ENCODE results near the gene RIMBP2. TPM values are rescaled to one million over a fixed set of nuclear protein-coding genes. Genes with fewer than 3 reads are reported as not detected.

RIMBP2 gene
- total and polyA plus RNA-seq, 3 experiments from 2014 or later, result not detected

GRCh38 chr12:130669205-130669557, 46.9 kb downstream of the RIMBP2 start:
- Mint-ChIP-seq H3K27me3 (peaks cover 0 to 2% of the 10 kb centered on the region in 2 donors), H3K9me3 (peaks cover 2 to 7% (median 4%) of the 10 kb centered on the region in 5 donors), H3K27ac (no peak overlapping the region), H3K4me1 (no peaks in the 10 kb centered on the region), H3K36me3 (no peaks in the 10 kb centered on the region), H3K4me3 (no peak overlapping the region)
- ChIA-PET POLR2A (no interaction called here), CTCF (no interaction called here)
- H3K9me3 ChIP-seq (ENCODE audit: low read length), result no peaks in the 10 kb centered on the region
- H3K4me1 ChIP-seq (ENCODE audit: insufficient read depth, low read length), result no peaks in the 10 kb centered on the region
- no peaks in the 10 kb centered on the region for H3K36me3 ChIP-seq (ENCODE audit: insufficient read depth, low read length)
- no peak overlapping the region for H3K4me3 ChIP-seq (ENCODE audit: low read length)
- no peaks in the 10 kb centered on the region for H3K27me3 ChIP-seq (ENCODE audit: insufficient read depth, low read length, poor library complexity, severe bottlenecking)
- DNase-seq, result no peak
- no peak overlapping the region for H3K27ac ChIP-seq (ENCODE audit: low read depth, low read length)

- no peaks in the 10 kb centered on the region for H3K4me1 ChIP-seq (ENCODE audit: insufficient read depth, low read length)
- CTCF ChIA-PET, result no interaction called here
- no peak overlapping the region for H3K27ac ChIP-seq (ENCODE audit: low read depth, low read length)
- no peaks in the 10 kb centered on the region for H3K27me3 ChIP-seq (ENCODE audit: insufficient read depth, low read length, poor library complexity, severe bottlenecking)
- H3K9me3 ChIP-seq (ENCODE audit: low read length), result no peaks in the 10 kb centered on the region
- H3K4me1 Mint-ChIP-seq, result no peaks in the 10 kb centered on the region
- no peak overlapping the region for H3K4me3 Mint-ChIP-seq
- no peaks in the 10 kb centered on the region for H3K36me3 Mint-ChIP-seq
- no peak for DNase-seq
- H3K9me3 Mint-ChIP-seq, result peaks cover 2 to 7% (median 4%) of the 10 kb centered on the region in 5 donors
- H3K4me3 ChIP-seq (ENCODE audit: low read length), result no peak overlapping the region
- no peaks in the 10 kb centered on the region for H3K36me3 ChIP-seq (ENCODE audit: insufficient read depth, low read length)
- peaks cover 0 to 2% of the 10 kb centered on the region in 2 donors for H3K27me3 Mint-ChIP-seq
- POLR2A ChIA-PET, result no interaction called here
- H3K27ac Mint-ChIP-seq, result peak overlapping the region in 1 of 8 donors; percentile 39
Observed at GRCh38 chr12:130668286-130669204, 47.6 kb downstream of the RIMBP2 start.

- H3K9me3 Mint-ChIP-seq, result peaks cover 2 to 7% (median 4%) of the 10 kb centered on the region in 5 donors
- no peaks in the 10 kb centered on the region for H3K4me1 Mint-ChIP-seq
- H3K36me3 ChIP-seq (ENCODE audit: insufficient read depth, low read length), result no peaks in the 10 kb centered on the region
- peaks cover 0 to 2% of the 10 kb centered on the region in 2 donors for H3K27me3 Mint-ChIP-seq
- H3K27ac Mint-ChIP-seq, result no peak overlapping the region
- H3K4me1 ChIP-seq (ENCODE audit: insufficient read depth, low read length), result no peaks in the 10 kb centered on the region
- ChIA-PET CTCF (no interaction called here), POLR2A (no interaction called here)
- no peak for DNase-seq
- no peak overlapping the region for H3K4me3 ChIP-seq (ENCODE audit: low read length)
- no peak overlapping the region for H3K27ac ChIP-seq (ENCODE audit: low read depth, low read length)
- no peaks in the 10 kb centered on the region for H3K27me3 ChIP-seq (ENCODE audit: insufficient read depth, low read length, poor library complexity, severe bottlenecking)
- no peaks in the 10 kb centered on the region for H3K36me3 Mint-ChIP-seq
- H3K9me3 ChIP-seq (ENCODE audit: low read length), result no peaks in the 10 kb centered on the region
- no peak overlapping the region for H3K4me3 Mint-ChIP-seq
Observed at GRCh38 chr12:130667421-130667960, 48.6 kb downstream of the RIMBP2 start.

- no peaks in the 10 kb centered on the region for H3K9me3 ChIP-seq (ENCODE audit: low read length)
- Mint-ChIP-seq H3K4me3 (no peak overlapping the region), H3K36me3 (no peaks in the 10 kb centered on the region), H3K27me3 (peaks cover 2% of the 10 kb centered on the region in 2 donors), H3K9me3 (peaks cover 2 to 7% (median 4%) of the 10 kb centered on the region in 5 donors), H3K4me1 (no peaks in the 10 kb centered on the region), H3K27ac (peak overlapping the region in 1 of 8 donors; percentile 58)
- H3K27me3 ChIP-seq (ENCODE audit: insufficient read depth, low read length, poor library complexity, severe bottlenecking), result no peaks in the 10 kb centered on the region
- no peak for DNase-seq
- no peak overlapping the region for H3K27ac ChIP-seq (ENCODE audit: low read depth, low read length)
- CTCF ChIA-PET, result no interaction called here
- POLR2A ChIA-PET, result no interaction called here
- no peaks in the 10 kb centered on the region for H3K4me1 ChIP-seq (ENCODE audit: insufficient read depth, low read length)
- H3K36me3 ChIP-seq (ENCODE audit: insufficient read depth, low read length), result no peaks in the 10 kb centered on the region
- H3K4me3 ChIP-seq (ENCODE audit: low read length), result no peak overlapping the region
Observed at GRCh38 chr12:130666645-130667044, 49.5 kb downstream of the RIMBP2 start.

- Histone ChIP-seq H3K27me3 (ENCODE audit: insufficient read depth, low read length, poor library complexity, severe bottlenecking) (no peaks in the 10 kb centered on the region), H3K27ac (ENCODE audit: low read depth, low read length) (no peak overlapping the region), H3K36me3 (ENCODE audit: insufficient read depth, low read length) (no peaks in the 10 kb centered on the region), H3K4me1 (ENCODE audit: insufficient read depth, low read length) (no peaks in the 10 kb centered on the region), H3K4me3 (ENCODE audit: low read length) (no peak overlapping the region), H3K9me3 (ENCODE audit: low read length) (no peaks in the 10 kb centered on the region)
- H3K36me3 Mint-ChIP-seq, result no peaks in the 10 kb centered on the region
- peaks cover 2% of the 10 kb centered on the region in 2 donors for H3K27me3 Mint-ChIP-seq
- peak overlapping the region in 1 of 7 donors; percentile 59 for H3K4me3 Mint-ChIP-seq
- H3K9me3 Mint-ChIP-seq, result peaks cover 2 to 9% (median 4%) of the 10 kb centered on the region in 5 donors
- no peaks in the 10 kb centered on the region for H3K4me1 Mint-ChIP-seq
- H3K27ac Mint-ChIP-seq, result no peak overlapping the region
- CTCF ChIA-PET, result no interaction called here
- POLR2A ChIA-PET, result no interaction called here
- DNase-seq, result no peak
Observed at GRCh38 chr12:130665753-130666152, 50.3 kb downstream of the RIMBP2 start.

GRCh38 chr12:130664772-130665171, 51.3 kb downstream of the RIMBP2 start:
- Mint-ChIP-seq H3K4me1 (no peaks in the 10 kb centered on the region), H3K4me3 (no peak overlapping the region), H3K36me3 (no peaks in the 10 kb centered on the region), H3K27me3 (peaks cover 2% of the 10 kb centered on the region in 2 donors), H3K27ac (no peak overlapping the region), H3K9me3 (peaks cover 2 to 6% (median 4%) of the 10 kb centered on the region in 5 donors)
- H3K36me3 ChIP-seq (ENCODE audit: insufficient read depth, low read length), result no peaks in the 10 kb centered on the region
- CTCF ChIA-PET, result interaction anchor here (1.1 kb wide), 1 partner anchor 9 kb away, joined by 3 read pairs; no protein-coding TSS in a partner anchor
- no peak overlapping the region for H3K4me3 ChIP-seq (ENCODE audit: low read length)
- no peaks in the 10 kb centered on the region for H3K4me1 ChIP-seq (ENCODE audit: insufficient read depth, low read length)
- POLR2A ChIA-PET, result no interaction called here
- no peaks in the 10 kb centered on the region for H3K9me3 ChIP-seq (ENCODE audit: low read length)
- DNase-seq, result no peak
- H3K27ac ChIP-seq (ENCODE audit: low read depth, low read length), result no peak overlapping the region
- no peaks in the 10 kb centered on the region for H3K27me3 ChIP-seq (ENCODE audit: insufficient read depth, low read length, poor library complexity, severe bottlenecking)

GRCh38 chr12:130664252-130664651, 51.8 kb downstream of the RIMBP2 start:
- Mint-ChIP-seq H3K4me1 (no peaks in the 10 kb centered on the region), H3K9me3 (peaks cover 2 to 6% (median 4%) of the 10 kb centered on the region in 5 donors), H3K36me3 (no peaks in the 10 kb centered on the region), H3K27me3 (peaks cover 2% of the 10 kb centered on the region in 2 donors), H3K27ac (no peak overlapping the region), H3K4me3 (no peak overlapping the region)
- Histone ChIP-seq H3K4me3 (ENCODE audit: low read length) (no peak overlapping the region), H3K27ac (ENCODE audit: low read depth, low read length) (no peak overlapping the region), H3K9me3 (ENCODE audit: low read length) (no peaks in the 10 kb centered on the region), H3K36me3 (ENCODE audit: insufficient read depth, low read length) (no peaks in the 10 kb centered on the region), H3K27me3 (ENCODE audit: insufficient read depth, low read length, poor library complexity, severe bottlenecking) (no peaks in the 10 kb centered on the region), H3K4me1 (ENCODE audit: insufficient read depth, low read length) (no peaks in the 10 kb centered on the region)
- no peak for DNase-seq
- ChIA-PET CTCF (interaction anchor here (1.1 kb wide), 1 partner anchor 9 kb away, joined by 3 read pairs; no protein-coding TSS in a partner anchor), POLR2A (no interaction called here)

- H3K4me1 ChIP-seq (ENCODE audit: insufficient read depth, low read length), result no peaks in the 10 kb centered on the region
- ChIA-PET POLR2A (no interaction called here), CTCF (no interaction called here)
- H3K27me3 ChIP-seq (ENCODE audit: insufficient read depth, low read length, poor library complexity, severe bottlenecking), result no peaks in the 10 kb centered on the region
- peaks cover 2 to 6% (median 4%) of the 10 kb centered on the region in 5 donors for H3K9me3 Mint-ChIP-seq
- peaks cover 2% of the 10 kb centered on the region in 2 donors for H3K27me3 Mint-ChIP-seq
- no peak overlapping the region for H3K4me3 ChIP-seq (ENCODE audit: low read length)
- no peak for DNase-seq
- no peak overlapping the region for H3K27ac Mint-ChIP-seq
- no peaks in the 10 kb centered on the region for H3K4me1 Mint-ChIP-seq
- H3K27ac ChIP-seq (ENCODE audit: low read depth, low read length), result no peak overlapping the region
- H3K36me3 ChIP-seq (ENCODE audit: insufficient read depth, low read length), result no peaks in the 10 kb centered on the region
- H3K4me3 Mint-ChIP-seq, result no peak overlapping the region
- H3K9me3 ChIP-seq (ENCODE audit: low read length), result no peaks in the 10 kb centered on the region
- no peaks in the 10 kb centered on the region for H3K36me3 Mint-ChIP-seq
Observed at GRCh38 chr12:130663514-130663913, 52.6 kb downstream of the RIMBP2 start.

Data from CD8-positive, alpha-beta memory T cell (primary cell).